Epidermal melanocyte (primary cell): ENCODE data around the gene SHC3.
A peak's percentile ranks its signal among the peaks of the same experiment; 100 is the strongest.

ENCODE experiments used
- DNase-seq: peaks from one replicate; pipeline ENCODE4 v3.0.0; 2011; ENCODE audit warnings: low spot score; ENCODE audit not compliant: insufficient read length

Gene SHC3

GRCh38 chr9:89002987-89003386, 175.6 kb downstream of the SHC3 start:
- DNase-seq = no peak

DNA sequence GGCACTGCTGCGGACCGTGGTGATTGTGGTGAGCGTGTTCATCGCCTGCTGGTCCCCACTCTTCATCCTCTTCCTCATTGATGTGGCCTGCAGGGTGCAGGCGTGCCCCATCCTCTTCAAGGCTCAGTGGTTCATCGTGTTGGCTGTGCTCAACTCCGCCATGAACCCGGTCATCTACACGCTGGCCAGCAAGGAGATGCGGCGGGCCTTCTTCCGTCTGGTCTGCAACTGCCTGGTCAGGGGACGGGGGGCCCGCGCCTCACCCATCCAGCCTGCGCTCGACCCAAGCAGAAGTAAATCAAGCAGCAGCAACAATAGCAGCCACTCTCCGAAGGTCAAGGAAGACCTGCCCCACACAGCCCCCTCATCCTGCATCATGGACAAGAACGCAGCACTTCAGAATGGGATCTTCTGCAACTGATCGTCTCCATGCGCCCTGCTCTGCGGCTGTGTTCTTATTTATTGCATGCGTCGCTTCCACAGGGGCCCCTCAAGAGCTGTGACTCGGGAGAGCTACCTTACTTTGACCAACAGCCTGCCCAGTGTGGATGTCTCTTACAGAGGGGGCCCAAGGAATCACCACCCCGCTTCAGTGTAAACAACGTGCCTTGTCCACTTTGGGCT, 176.6 kb downstream of the SHC3 start:
- no peak for DNase-seq

DNA sequence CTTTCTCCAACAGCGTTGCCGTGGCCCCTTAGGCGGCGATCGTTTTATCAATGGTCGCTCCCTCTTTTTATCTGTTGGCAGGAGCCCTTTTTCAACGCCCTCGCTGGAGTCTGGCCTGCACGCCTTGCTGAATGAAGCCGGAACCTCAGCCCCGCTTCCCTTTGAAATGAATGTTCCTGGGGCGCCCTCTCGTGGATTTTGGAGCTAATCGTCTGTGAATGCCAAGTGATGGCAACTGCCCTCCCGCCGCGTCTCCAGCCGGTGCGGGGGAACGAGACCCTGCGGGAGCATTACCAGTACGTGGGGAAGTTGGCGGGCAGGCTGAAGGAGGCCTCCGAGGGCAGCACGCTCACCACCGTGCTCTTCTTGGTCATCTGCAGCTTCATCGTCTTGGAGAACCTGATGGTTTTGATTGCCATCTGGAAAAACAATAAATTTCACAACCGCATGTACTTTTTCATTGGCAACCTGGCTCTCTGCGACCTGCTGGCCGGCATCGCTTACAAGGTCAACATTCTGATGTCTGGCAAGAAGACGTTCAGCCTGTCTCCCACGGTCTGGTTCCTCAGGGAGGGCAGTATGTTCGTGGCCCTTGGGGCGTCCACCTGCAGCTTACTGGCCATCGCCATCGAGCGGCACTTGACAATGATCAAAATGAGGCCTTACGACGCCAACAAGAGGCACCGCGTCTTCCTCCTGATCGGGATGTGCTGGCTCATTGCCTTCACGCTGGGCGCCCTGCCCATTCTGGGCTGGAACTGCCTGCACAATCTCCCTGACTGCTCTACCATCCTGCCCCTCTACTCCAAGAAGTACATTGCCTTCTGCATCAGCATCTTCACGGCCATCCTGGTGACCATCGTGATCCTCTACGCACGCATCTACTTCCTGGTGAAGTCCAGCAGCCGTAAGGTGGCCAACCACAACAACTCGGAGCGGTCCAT, 177.4 kb downstream of the SHC3 start:
- DNase-seq = peak; percentile 73

- DNase-seq = no peak
Measured at GRCh38 chr9:89000371-89000781, 178.2 kb downstream of the SHC3 start.

DNA sequence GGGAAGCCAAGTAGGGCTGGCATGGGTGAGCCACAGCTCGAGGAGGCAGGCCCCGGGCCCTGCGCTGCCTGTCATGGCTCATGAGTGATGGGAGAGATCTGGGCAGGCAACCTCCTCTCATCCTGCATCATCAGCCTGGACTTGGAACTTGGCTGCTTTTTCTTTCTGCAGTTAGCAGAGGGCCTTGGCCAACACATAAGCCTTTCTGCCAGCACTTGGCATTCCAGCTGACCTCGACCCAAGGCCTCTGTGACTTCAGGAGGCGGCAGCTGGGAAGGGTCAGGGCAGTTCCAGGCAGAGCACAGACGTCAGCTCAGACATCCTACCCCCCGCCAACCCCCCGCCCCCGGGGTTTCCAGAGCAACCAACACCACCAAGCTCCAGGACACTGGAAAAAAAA, 179.7 kb downstream of the SHC3 start:
- DNase-seq = no peak

DNA sequence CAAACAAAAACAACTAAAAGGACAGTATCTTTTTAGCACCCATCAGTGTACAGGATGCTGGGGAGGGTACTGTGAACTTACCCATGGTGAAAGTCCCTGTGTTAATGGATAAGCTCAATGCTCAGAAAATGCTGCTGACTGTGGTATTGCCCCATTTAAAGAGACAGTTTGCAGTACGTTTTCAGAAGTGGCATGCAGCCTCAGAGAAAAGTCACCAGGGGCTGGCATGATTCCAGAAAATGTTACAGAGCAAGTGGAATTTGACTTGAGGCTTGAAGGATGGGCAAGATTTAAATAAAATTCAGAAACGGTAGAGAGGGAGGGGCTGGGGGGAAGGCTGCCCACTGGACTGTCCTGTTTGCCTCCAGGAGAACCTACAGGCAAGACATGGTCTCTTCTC, 180.1 kb downstream of the SHC3 start:
- DNase-seq = no peak

GRCh38 chr9:88997646-88998045, 181.0 kb downstream of the SHC3 start:
- DNase-seq = no peak

- DNase-seq = no peak
Measured at GRCh38 chr9:88996921-88997235, 181.7 kb downstream of the SHC3 start.

DNA sequence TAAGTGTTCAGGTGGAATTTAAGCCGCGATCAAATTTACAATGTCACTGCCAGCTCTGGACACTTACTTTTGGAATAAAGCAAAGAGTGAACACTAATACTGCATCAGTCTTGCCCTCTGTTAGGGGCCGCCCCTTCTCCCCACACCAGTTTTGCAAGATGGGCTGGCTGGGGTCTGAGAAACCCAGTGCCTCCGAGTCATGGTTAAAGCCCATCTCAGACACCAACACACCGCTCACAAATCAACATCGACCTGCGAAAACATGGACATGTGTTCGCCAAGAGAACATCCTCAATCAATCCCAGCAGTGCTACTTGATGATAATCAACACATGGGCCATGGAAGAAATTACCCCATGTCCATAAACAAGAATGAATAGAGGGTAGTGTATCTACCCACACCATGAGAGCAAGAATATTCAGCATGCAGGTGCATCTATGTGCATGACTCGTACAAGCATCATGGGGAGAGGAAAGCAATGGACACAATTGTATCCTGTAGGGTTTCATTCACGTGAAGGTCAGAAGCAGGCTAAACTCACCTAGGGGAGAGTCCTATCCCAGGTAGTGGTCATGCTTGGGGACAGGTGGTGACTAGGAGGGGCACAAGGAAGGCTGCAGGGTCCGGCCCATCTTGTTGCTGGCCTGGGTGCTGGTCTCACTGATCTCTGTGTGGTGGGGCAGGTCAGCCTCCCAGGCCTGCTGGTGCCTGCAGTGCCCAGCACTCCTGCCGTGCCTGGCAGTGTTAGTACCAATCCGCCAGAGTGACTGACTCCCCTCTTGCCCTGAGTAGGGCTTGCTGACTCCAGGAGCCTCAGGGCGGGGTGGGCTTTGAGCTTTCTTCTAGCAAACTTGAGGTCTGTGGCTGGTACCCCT, 182.3 kb downstream of the SHC3 start:
- DNase-seq = no peak

DNA sequence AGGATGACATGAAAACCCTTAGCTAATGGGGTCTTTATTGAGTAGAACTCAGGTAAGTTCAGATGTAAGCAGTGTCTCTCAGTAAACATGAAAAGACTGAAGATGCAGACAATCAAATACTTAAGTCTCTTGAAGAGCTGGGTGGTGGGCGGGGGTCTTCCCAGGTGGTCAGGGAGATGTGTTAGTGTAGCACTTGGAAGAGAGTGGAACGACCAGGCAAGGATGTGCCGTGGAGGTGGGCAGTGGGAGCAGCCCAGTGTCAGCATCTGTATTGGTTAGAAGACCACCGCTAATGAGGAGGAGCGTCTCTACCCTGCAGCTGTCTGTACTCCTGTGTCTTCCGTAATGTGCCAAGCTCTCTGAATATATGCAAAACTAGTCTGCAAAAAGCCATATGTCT, 183.0 kb downstream of the SHC3 start:
- no peak for DNase-seq

GRCh38 chr9:88995200-88995577, 183.4 kb downstream of the SHC3 start:
- no peak for DNase-seq

- DNase-seq = no peak
Measured at GRCh38 chr9:88994469-88995199, 184.0 kb downstream of the SHC3 start.

- DNase-seq = no peak
Measured at GRCh38 chr9:88993871-88994460, 184.7 kb downstream of the SHC3 start.

GRCh38 chr9:88993327-88993726, 185.3 kb downstream of the SHC3 start:
- no peak for DNase-seq

DNA sequence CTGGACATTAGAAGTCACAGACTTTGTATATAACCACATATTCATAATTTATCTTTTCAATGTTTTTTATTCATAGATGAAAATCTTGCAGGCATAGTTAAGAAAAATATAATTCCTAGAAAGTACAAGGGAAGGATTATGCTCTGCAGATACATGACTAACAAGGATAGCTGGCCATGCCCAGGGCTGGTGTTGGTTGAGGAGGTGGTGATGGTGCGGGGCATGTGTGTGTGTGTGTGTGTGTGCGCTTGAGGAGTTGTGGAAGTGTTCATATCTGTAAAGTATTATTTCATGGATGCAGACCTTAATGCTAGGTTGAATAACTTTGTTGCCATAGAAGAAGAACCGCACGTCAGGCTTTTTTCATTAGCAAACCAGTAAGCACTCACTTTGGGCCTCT, 186.1 kb downstream of the SHC3 start:
- DNase-seq = no peak

GRCh38 chr9:88991066-88992034, 187.3 kb downstream of the SHC3 start, which contains the start of gene S1PR3:
S1PR3 (plus strand) TSS chr9:88991468; CDS start chr9:89001201, 9,733 bp downstream.
- DNase-seq = peak; percentile 64

DNA sequence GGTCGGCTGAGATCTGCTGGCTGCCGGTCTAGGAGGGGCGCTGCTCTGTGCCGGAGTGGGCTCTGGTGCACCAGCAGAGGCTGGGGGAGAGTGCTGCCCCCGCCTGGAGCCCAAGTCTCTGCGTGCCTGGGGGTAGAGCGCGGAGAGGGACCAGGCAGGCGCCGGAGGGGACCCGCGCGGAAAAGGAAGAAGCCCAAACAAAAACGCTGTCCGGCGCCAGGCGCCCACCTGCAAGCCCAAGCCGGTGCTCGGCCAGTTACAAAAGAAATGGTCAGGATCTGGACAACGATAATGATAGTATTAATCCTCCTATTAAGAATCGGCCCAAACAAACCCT, 187.9 kb downstream of the SHC3 start:
- DNase-seq = no peak

DNA sequence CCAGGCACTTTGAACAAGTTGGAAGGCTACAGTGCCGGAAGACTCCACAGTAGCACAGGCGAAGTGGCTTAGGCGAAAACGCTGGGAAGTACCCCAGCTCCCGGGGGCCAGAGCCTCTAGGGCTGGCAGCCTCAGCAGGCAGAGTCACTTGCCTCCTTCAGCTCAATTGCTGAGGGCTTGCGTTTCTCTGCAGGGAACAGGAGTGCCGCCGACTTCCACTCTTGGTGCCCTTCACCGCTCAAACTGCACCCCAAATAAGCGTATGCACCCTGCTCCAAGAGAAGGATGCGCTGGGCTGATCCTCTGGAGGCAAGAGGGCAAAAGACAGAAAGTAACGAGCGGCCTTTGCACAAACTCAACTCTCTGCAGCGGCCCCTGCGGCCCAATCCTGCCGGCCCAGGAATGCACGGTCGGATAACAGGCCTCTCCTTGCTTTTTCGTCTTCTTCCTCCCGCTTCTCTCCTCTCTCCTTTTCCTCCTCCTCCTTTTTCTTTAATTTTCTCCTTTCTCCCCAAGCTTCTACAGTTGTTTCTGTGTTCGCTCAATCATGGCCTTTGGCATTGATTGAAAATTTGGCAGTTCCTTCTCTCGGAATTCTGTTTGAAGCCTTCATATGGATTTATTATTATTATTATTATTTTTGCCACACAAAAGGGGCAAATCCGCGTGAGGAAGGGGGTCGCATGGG, 188.4 kb downstream of the SHC3 start:
- DNase-seq = no peak
